SK-N-SH treated with all-trans-retinoic acid at 6 μM for 48 hours (cell line): ENCODE data around the gene TTBK1.

ENCODE experiments used
- BACH2 ChIP-seq: fragments of 250-450 bp; sonication (Bioruptor Pico); IDR thresholded peaks from 2 replicates; pipeline ENCODE4 v1.9.0; 2021; ENCODE audit warnings: mild to moderate bottlenecking, borderline replicate concordance
- RARB ChIP-seq: fragments of 250-450 bp; sonication (Bioruptor Pico); IDR thresholded peaks from 2 replicates; pipeline ENCODE4 v1.8.0; 2021; ENCODE audit warnings: mild to moderate bottlenecking, moderate library complexity
- TOX ChIP-seq: fragments of 250-450 bp; sonication (Bioruptor Pico); IDR thresholded peaks from 2 replicates; pipeline ENCODE4 v1.8.0; 2021; ENCODE audit warnings: mild to moderate bottlenecking, moderate library complexity, borderline replicate concordance
- ZFP30 ChIP-seq: fragments of 450-650 bp; formaldehyde crosslinking; IDR thresholded peaks from 2 replicates; pipeline ENCODE4 v1.5.0; 2022; ENCODE audit warnings: mild to moderate bottlenecking, moderate library complexity
- ZNF70 ChIP-seq: fragments of 450-650 bp; formaldehyde crosslinking; IDR thresholded peaks from 2 replicates; pipeline ENCODE4 v1.5.0; 2020; ENCODE audit warnings: mild to moderate bottlenecking, moderate library complexity

GRCh38 chr6:43196337-43196736 is 46.9 kb upstream of the TTBK1 start:
- TF ChIP-seq RARB (CRISPR knock-in tag) (no peak), TOX (CRISPR knock-in tag) (no peak), ZNF70 (CRISPR knock-in tag) (no peak), BACH2 (CRISPR knock-in tag) (no peak), ZFP30 (CRISPR knock-in tag) (no peak)
